ENCODE results near the gene ROR2. TPM values are rescaled to one million over a fixed set of nuclear protein-coding genes. Genes with fewer than 3 reads are reported as not detected.

Gene ROR2
- total RNA-seq, 1 experiment from 2014 or later: 5.9 TPM

DNA sequence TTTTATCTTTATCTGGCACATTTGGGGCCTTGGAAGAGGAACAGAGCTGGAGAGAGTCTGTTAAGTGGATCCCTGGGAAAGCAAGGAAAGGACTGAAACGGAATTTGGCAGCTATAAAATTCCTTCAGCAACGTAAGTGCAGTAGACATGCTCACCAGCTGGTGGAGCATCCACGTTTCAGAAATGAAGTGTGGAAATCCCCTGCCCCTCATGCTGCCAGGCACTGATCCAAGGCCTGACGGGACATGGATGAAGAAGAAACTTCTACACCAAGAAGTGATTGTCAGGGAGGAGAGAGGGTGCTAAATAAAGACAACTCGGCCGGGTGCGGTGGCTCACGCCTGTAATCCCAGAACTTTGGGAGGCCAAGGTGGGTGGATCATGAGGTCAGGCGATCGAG, 209.3 kb downstream of the ROR2 start:
- Histone ChIP-seq H3K36me3 (ENCODE audit: control insufficient read depth, insufficient read depth, low read length) (no peaks in the 10 kb centered on the region), H3K9me3 (ENCODE audit: control insufficient read depth, insufficient read depth, low read depth, low read length) (no peaks in the 10 kb centered on the region), H3K4me1 (ENCODE audit: control insufficient read depth, insufficient read depth, low read length) (no peaks in the 10 kb centered on the region), H3K27me3 (ENCODE audit: control insufficient read depth, insufficient read depth, low read length) (no peaks in the 10 kb centered on the region), H3K4me3 (ENCODE audit: low read depth in 2 of 2, low read length in 2 of 2) (no peak overlapping the region), H3K27ac (ENCODE audit: low read length) (no peak overlapping the region)
- in situ Hi-C loops (cut with HindIII; ENCODE audit: low pct_unique_long_range_greater_than_20kb, low sequenced_read_pairs) (no loop called here), intact Hi-C loops (cut with micrococcal nuclease; ENCODE audit: unreplicated experiment) (no loop called here)
- TF ChIP-seq POLR2AphosphoS5 (IDR thresholded peaks at IDR 0.05; ENCODE audit: low read depth, low read length) (no peak), CTCF (IDR thresholded peaks at IDR 0.05) (no peak)
- no TSS peak for BruUV-seq (replicated peaks)
- ChIA-PET CTCF (interaction anchor here (0.7 kb wide), 1 partner anchor 820 kb away, joined by 3 read pairs; no protein-coding TSS in a partner anchor), POLR2A (no interaction called here)
- DNase-seq (ENCODE audit: low read depth, low spot score) (no peak), ATAC-seq (no peak)

GRCh38 chr9:91736898-91737601, 213.0 kb downstream of the ROR2 start:
- H3K36me3 ChIP-seq (ENCODE audit: control insufficient read depth, insufficient read depth, low read length): no peaks in the 10 kb centered on the region
- no TSS peak for BruUV-seq (replicated peaks)
- intact Hi-C loops (cut with micrococcal nuclease; ENCODE audit: unreplicated experiment): no loop called here
- DNase-seq (ENCODE audit: low read depth, low spot score): no peak
- CTCF ChIA-PET: no interaction called here
- no peaks in the 10 kb centered on the region for H3K27me3 ChIP-seq (ENCODE audit: control insufficient read depth, insufficient read depth, low read length)
- POLR2A ChIA-PET: no interaction called here
- no peak overlapping the region for H3K4me3 ChIP-seq (ENCODE audit: low read depth in 2 of 2, low read length in 2 of 2)
- no peak overlapping the region for H3K27ac ChIP-seq (ENCODE audit: low read length)
- TF ChIP-seq POLR2AphosphoS5 (IDR thresholded peaks at IDR 0.05; ENCODE audit: low read depth, low read length) (no peak), CTCF (IDR thresholded peaks at IDR 0.05) (no peak), REST (IDR thresholded peaks at IDR 0.05; ENCODE audit: insufficient read depth in 1 of 2, low read depth in 2 of 2, low read length in 1 of 2) (no peak), TCF7L2 (IDR thresholded peaks at IDR 0.05; ENCODE audit: low read depth, low read length) (no peak), SIN3A (IDR thresholded peaks at IDR 0.05; ENCODE audit: borderline replicate concordance, insufficient read depth, low read depth, low read length) (no peak)
- ATAC-seq: no peak
- in situ Hi-C loops (cut with HindIII; ENCODE audit: low pct_unique_long_range_greater_than_20kb, low sequenced_read_pairs): no loop called here
- H3K4me1 ChIP-seq (ENCODE audit: control insufficient read depth, insufficient read depth, low read length): no peaks in the 10 kb centered on the region
- H3K9me3 ChIP-seq (ENCODE audit: control insufficient read depth, insufficient read depth, low read depth, low read length): no peaks in the 10 kb centered on the region

All from Panc1 (cell line).